NCI-H345 (cell line): Measurements from ENCODE around the gene SASS6.

Source experiments
- DNase-seq: peaks from one replicate; lab custom pipeline; 2025; lab: John Stamatoyannopoulos, UW

The SASS6 gene, protein sequence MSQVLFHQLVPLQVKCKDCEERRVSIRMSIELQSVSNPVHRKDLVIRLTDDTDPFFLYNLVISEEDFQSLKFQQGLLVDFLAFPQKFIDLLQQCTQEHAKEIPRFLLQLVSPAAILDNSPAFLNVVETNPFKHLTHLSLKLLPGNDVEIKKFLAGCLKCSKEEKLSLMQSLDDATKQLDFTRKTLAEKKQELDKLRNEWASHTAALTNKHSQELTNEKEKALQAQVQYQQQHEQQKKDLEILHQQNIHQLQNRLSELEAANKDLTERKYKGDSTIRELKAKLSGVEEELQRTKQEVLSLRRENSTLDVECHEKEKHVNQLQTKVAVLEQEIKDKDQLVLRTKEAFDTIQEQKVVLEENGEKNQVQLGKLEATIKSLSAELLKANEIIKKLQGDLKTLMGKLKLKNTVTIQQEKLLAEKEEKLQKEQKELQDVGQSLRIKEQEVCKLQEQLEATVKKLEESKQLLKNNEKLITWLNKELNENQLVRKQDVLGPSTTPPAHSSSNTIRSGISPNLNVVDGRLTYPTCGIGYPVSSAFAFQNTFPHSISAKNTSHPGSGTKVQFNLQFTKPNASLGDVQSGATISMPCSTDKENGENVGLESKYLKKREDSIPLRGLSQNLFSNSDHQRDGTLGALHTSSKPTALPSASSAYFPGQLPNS

GRCh38 chr1:100132566-100133477, at the start of gene SASS6, which contains the start of gene TRMT13:
TSS of gene SASS6 (minus strand) at chr1:100132930. CDS start at chr1:100132814, 116 bp downstream.
TSS of gene TRMT13 (plus strand) at chr1:100133163. CDS start at chr1:100133169, 6 bp downstream.
- DNase-seq = peak; percentile 97

DNA sequence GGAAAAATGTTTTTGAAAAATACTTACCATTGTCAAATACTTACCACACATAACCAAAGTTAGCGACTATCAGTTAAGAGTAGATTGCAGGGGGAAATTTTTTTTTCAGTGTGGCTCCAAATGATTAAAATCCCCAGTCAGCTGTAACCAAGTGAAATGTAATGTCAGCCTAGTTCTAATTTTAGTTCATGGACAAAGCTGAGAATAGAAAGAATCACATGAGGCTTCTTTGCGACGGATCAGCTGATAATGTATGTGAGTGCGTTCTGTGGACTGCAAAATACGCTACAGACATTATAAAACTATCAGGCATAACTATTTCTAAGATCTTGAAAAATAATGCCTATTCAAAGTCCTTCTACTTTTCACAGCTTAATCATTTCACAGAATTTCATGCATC, 45.4 kb upstream of the SASS6 start, which contains the start of gene LRRC39:
LRRC39 (minus strand) TSS at position 166 of the 400 bp plus-strand sequence. CDS start 9,740 bp downstream, outside the sequence.
- DNase-seq = no peak

GRCh38 chr1:100177295-100178041, 44.7 kb upstream of the SASS6 start:
- DNase-seq = no peak

DNA sequence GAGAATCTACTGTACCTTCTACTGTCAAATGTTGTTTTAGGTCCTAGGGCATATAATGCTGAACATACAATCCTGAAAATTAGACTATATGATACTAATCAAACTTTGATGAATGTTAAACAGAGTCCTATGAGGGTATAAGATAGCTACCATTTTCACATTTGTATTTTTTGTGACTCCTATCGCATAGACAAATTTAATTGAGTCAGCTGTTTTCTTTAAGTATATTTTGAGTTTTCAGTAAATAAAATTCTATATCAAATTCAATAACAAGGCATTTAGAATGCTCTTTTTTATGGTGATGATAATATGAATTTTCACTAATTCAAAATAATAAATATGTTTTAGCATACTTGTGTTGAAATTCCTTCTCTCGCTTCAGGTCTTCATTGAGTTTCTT, 35.3 kb upstream of the SASS6 start:
- no peak for DNase-seq

DNA sequence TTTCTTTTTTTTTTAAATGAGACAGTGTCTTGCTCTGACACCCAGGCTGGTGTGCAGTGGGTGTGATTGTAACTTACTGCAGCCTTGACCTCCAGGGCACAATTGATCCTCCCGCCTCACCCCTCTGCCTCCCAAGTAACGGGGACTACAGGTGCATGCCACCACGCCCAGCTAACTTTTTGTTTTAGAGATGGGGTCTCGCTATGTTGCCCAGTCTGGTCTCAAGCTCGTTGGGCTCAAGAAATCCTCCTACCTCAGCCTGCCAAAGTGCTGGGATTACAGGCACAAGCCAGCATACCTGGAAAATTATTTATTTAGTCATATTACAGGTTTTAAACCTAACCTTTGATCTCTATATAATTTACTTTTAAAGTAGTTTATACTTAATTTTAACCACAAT, 32.0 kb upstream of the SASS6 start:
- no peak for DNase-seq

GRCh38 chr1:100164216-100164615, 31.5 kb upstream of the SASS6 start:
- DNase-seq = no peak

GRCh38 chr1:100162881-100163280, 30.2 kb upstream of the SASS6 start:
- DNase-seq = no peak

DNA sequence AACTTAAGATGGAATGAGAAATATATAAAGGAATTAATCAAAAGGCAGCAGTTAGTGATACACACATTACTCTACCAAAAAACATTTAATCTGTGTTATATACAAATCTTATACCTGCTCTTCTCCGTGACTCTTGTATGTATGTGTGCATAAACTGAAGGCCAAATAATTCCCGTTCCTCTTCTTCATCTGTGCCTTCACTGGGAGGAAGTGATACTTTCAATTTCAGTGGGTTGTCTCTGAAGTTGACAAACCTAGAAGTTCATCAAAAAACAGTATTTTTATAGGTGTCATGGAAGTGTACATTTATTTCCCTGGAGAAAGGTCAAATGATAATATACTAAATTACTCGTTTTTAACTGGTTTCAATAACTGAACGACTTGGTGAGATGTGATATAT, 19.5 kb upstream of the SASS6 start:
- no peak for DNase-seq

GRCh38 chr1:100151679-100152078, 18.9 kb upstream of the SASS6 start:
- no peak for DNase-seq

DNA sequence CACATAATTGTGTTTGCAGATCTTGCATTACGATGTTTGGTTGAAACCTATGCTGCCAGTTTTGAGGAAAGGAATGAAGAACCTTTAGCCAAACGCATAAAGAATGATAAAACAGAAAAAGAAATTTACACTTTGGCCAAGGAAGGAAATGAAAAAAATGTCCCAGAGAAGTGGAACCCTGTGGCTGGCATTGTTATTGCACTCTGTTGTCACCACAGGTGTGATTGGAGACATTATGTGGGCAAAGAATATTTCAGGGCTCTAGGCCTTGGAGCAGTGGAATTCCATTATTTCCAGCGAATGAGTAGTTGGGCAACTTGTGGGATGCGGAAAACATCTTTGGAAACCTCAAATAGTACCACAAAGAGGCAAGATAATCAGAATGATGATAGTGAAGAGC, 15.1 kb upstream of the SASS6 start:
- no peak for DNase-seq

- DNase-seq = no peak
These were observed 14.2 kb upstream of the SASS6 start for GRCh38 chr1:100146958-100147357.

DNA sequence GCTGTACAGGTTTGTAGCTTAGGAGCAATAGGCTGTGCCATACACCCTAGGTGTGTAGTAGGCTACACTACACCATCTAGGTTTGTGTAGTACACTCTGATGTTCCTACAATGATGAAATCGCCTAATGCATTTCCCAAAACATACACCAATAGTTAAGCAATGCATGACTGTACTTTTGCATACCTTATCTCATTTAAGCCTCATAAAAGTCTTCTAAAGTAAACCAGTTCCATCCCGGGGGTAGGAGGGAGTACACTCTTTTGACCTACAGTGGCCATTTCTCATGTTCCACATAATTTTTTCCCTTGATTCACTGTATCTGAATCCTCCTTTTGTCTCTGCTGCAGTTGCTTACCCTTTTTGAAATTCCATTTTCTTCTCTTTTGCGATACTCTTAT, 12.4 kb upstream of the SASS6 start:
- DNase-seq = no peak

DNA sequence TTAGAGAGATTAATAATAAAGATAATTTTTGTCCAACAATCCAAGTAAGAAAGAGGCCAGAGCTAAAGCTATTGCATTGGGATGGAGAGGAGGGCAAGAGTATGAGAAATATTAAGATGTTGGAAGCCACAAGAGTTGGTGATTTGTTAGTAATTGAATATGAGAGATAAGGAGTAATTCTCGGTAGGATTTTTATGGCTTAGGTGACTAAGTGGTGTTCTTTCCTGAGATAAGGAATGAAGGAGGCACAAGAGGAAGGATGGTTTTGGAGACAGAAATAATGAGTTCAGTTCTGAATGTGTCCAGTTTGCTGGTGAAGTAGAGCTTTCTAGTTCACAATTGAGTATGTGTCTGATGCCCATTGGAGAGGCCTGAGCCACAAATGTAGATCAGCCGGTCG, 9.6 kb upstream of the SASS6 start:
- DNase-seq = no peak

DNA sequence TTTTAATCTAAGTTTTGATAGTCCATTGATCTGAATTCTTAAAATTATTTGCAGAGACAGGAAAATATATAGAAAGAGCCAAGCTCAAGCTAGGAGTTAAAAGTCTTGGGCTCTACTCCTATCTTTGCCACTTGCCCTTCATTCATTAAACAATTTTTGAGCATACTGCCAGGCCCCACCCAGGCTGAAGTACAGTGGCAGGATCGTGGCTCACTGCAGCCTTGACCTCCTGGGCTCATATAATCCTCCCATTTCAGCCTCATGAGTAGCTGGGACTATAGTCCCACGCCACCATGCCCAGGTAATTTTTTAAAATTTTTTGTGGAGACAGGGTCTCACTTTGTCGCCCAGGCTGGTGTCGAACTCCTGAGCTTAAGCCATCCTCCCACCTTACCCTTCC, 8.5 kb upstream of the SASS6 start:
- DNase-seq = no peak

GRCh38 chr1:100137602-100138001, 4.9 kb upstream of the SASS6 start:
- no peak for DNase-seq

DNA sequence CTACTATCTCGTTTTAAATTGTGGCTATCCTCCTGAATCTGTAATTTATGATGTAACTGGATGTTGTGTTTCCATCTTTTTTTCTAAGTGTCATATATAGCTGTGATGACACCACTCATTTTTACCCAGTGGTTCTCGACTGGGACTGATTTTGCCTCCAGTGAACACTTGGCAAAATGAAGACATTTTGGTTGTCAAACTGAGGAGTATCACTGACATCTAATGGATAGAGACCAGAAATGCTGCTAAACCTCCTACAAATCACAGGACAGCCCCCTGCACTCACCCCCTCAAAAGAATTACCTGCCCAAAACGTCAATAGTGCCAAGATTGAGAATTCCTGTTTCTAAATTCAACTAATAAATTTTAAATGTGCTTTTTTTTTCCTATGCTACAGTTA, 2.1 kb upstream of the SASS6 start:
- no peak for DNase-seq

DNA sequence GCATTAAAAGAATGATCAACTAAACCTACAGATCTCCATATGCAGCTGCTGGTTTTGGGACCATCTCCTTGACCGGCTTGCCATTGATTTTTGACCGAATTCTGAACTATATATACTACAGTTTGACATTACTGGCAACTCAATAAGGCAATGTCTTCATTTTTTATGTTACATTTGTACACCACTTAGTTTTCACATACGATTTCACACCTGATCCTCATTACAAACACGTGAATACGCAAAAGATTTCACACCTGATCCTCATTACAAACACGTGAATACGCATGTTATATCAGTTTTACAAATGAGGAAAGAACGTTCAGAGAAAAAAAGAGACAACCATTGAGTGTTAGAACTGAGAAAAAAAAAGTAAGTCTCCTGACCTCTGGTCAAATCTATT, 1.1 kb downstream of the SASS6 start:
- no peak for DNase-seq

GRCh38 chr1:100130552-100131077, 2.1 kb downstream of the SASS6 start:
- DNase-seq = peak; percentile 16

DNA sequence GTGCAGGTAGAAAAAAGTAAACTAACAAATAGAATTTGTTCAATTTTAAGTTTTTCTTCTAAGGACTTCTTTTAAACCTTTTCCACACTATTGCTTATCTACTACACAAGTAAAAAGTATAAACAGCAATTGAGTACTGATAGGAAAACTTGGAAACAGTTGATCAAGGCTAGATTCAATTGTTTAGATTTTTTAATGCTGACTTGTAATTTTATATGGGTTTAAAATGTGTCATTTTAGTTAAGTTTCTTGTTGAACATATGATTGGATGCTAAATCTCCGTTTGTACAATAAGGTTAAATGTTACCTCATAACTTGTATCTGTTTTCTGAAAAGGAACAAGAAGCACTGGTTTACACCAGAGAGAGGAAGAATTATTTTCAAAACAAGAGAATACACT, 5.5 kb downstream of the SASS6 start:
- no peak for DNase-seq

DNA sequence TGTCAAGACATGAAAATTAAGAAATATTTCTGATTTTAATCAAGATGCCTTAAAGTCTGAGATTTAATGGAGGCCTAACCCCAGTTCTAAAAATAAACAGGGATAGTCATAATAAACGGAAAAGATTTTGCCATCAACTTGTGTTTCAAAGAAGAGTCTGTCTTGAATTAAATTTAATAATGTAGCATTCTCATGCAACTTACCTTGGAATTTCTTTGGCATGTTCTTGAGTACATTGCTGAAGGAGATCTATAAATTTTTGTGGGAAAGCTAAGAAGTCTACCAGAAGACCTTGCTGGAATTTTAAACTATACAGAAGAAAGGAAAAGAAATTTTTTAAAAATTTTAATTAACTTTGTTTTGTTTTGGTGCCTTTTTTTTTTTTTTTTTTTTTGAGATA, 10.6 kb downstream of the SASS6 start:
- no peak for DNase-seq

DNA sequence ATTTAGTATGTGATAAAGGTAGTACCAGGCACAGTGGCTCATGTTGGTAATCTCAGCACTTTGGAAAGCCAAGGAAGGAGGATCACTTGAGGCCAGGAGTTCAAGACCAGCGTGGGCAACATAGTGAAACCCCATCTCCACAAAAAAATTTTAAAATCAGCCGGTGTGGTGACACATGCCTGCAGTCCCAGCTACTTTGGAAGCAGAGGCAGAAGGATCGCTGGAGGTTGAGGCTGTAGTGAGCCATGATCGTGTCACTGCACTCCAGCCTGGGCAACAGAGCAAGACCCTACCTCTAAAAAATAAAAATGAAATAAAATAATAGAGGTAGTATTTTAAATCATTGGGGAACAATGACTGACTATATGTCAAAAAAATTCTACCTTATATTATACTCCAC, 17.2 kb downstream of the SASS6 start:
- no peak for DNase-seq
